Smooth muscle cell of the brain vasculature (primary cell): ENCODE results near the gene ADPRHL1.

ENCODE experiments used
- DNase-seq: peaks from one replicate; pipeline ENCODE4 v3.0.0-alpha.2; 2012; ENCODE audit warnings: low read depth, low spot score

The ADPRHL1 gene

GRCh38 chr13:113452942-113453901 lies at the start of gene ADPRHL1:
ADPRHL1 (minus strand) TSS chr13:113453488; CDS start chr13:113453437, 51 bp downstream.
- DNase-seq = no peak

DNA sequence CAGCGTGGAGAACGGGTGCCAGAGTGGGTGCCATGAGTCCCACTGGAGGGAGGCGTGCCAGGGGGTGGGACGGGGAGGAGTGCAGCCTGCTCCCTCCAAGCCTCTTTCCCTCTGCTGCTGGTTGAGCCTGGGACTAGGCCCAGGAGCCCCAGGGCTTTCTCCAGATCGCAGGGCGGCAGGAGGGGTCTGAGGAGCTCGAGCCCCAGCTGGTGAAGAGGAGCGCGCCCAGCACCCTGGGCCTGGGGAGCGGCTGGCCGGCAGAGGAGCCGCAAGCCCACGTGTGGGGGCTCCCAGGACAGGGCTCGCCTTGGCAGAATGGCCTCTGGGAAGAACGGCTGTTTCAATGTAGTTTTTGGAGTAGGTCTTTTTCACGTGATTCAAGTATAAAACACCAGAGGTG lies 49.4 kb upstream of the ADPRHL1 start:
- DNase-seq = no peak

- no peak for DNase-seq
Measured at GRCh38 chr13:113500530-113501265, 47.4 kb upstream of the ADPRHL1 start.

DNA sequence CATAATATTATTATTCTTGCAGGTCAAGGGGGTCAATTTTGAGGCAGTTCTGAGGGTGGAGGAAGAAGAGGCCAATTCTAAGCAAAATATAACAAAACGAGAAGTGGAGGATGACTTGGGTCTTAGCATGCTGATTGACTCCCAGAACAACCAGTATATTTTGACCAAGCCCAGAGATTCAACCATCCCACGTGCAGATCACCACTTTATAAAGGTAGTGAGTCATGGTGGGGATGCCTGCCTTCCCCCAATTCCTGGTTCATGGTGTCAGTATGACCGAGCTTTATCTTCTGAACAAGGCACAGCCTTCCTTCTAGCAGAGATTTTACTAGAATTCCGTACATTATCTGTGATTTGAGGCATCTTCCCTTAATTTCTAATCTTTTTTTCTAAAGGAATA lies 46.6 kb upstream of the ADPRHL1 start:
- DNase-seq = no peak

- DNase-seq = no peak
Measured at GRCh38 chr13:113498905-113499304, 45.6 kb upstream of the ADPRHL1 start.

GRCh38 chr13:113497217-113497616 lies 43.9 kb upstream of the ADPRHL1 start:
- no peak for DNase-seq

DNA sequence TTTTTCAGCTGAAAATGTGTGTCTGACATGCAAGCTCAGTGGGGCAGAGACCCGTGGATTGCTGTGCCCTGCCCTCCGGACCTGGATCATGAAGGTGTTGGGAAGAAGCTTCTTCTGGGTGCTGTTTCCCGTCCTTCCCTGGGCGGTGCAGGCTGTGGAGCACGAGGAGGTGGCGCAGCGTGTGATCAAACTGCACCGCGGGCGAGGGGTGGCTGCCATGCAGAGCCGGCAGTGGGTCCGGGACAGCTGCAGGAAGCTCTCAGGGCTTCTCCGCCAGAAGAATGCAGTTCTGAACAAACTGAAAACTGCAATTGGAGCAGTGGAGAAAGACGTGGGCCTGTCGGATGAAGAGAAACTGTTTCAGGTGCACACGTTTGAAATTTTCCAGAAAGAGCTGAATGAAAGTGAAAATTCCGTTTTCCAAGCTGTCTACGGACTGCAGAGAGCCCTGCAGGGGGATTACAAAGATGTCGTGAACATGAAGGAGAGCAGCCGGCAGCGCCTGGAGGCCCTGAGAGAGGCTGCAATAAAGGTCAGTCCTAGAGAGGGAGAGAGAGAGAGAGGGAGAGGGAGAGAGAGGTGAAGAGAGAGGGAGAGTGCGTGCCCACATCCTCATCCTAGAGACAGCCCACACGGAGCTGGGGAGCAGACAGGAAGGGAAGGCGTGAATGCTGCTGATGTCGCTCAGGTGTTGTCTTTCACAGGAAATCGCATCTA lies 42.4 kb upstream of the ADPRHL1 start:
- DNase-seq = no peak

GRCh38 chr13:113493315-113493951 lies 40.1 kb upstream of the ADPRHL1 start:
- DNase-seq = peak; percentile 84

DNA sequence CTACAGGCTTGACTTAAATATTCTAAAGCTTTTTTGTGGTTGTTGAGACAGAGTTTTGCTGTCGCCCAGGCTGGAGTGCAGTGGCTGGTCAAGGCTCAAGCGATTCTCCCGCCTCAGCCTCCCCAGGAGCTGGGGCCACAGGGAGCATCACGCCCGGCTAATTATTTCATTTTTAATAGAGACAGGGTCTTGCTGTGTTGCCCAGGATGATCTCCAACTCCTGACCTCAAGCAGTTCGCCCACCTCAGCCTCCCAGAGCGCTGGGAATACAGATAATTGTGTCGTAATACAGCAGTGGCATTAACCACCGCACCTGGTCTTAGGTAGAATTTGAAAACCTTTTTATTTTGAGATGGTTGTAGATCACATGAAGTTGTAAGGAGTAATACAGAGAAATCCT lies 38.7 kb upstream of the ADPRHL1 start:
- DNase-seq = no peak

DNA sequence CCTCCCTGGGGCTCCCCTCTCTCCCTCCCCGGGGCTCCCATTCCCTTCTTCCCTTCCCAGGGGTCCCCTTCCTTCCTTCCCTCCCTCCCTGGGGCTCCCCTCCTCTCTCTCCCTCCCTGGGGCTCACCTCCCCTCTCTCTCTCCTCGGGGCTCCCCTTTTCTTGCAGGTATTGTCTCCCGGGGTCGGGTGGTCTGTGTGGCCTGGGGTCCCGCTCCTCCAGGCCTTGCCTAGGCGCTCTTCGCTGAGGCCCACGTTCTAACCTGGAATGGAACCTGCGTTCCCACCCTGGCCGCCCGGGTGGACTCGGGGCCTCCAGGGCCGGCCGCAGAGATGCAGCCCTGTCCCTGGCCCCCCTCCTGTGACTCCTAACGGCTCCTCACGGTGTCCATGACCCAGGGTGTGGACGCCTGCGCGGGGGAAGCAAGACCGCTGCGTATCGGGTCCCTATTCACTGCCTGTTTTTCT lies 38.2 kb upstream of the ADPRHL1 start:
- no peak for DNase-seq

- DNase-seq = peak; percentile 93
Measured at GRCh38 chr13:113490496-113491417, 37.5 kb upstream of the ADPRHL1 start, which contains the start of gene DCUN1D2. DCUN1D2 (minus strand) TSS chr13:113490711; CDS start chr13:113490669, 42 bp downstream.

- no peak for DNase-seq
Measured at GRCh38 chr13:113489549-113490495, 36.5 kb upstream of the ADPRHL1 start.

DNA sequence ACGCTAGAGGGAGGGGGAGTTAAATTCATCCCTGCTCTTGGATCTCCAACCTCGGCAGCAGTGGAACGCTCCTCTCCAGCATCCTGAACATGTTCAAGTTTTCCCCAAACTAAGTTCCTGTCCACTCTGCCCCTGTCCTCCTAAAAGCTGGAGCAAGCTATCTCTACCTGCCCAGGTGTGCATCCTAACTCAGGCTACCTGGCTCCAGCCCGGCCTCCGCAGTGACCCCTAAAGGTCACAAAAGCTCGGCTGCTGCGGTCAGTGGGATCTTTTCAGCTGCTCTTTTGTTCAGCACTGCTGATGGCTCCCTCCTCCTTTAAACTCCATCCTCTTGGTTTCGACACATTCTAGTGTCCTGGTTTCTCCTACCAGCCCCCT lies 35.9 kb upstream of the ADPRHL1 start:
- DNase-seq = no peak

DNA sequence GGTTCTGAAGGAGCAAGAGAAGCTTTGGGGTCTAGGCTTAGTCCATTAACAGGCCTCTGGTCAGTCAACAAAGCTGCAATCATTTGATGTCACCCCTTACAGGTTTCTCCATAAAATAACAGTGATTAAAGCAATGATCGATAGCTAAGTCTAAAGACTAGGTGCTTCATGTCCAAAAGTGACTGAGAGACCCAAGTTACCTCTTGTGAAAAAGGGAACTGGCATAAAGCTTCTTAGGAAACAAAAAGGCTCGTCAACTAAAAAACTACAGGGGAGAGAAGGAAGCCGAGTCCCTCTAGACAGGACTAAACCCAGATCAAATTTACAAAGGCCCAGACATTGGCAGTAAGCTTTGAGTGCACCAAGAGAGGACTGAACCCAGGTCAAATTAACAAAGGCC lies 35.0 kb upstream of the ADPRHL1 start:
- DNase-seq = no peak

- DNase-seq = no peak
Measured at GRCh38 chr13:113486698-113487097, 33.4 kb upstream of the ADPRHL1 start.

DNA sequence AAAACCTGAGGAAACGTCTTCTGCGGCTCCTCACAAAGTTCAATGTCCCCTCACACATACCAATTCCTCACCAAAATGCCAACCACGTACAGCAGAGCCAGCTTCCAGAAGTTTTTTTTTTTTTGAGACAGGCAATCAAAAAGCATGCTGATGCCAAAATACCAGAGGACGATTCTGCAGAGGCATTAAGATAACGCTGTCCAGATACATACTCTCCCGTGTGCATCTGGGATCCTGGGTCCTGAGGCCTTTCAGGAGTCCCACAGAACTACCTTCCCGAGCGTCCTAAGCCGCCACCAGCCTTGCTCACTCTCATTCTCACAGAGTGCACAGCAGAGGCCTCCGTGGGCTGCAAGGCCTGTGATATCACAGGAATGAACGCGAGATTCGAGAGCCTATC lies 32.3 kb upstream of the ADPRHL1 start:
- DNase-seq = no peak

DNA sequence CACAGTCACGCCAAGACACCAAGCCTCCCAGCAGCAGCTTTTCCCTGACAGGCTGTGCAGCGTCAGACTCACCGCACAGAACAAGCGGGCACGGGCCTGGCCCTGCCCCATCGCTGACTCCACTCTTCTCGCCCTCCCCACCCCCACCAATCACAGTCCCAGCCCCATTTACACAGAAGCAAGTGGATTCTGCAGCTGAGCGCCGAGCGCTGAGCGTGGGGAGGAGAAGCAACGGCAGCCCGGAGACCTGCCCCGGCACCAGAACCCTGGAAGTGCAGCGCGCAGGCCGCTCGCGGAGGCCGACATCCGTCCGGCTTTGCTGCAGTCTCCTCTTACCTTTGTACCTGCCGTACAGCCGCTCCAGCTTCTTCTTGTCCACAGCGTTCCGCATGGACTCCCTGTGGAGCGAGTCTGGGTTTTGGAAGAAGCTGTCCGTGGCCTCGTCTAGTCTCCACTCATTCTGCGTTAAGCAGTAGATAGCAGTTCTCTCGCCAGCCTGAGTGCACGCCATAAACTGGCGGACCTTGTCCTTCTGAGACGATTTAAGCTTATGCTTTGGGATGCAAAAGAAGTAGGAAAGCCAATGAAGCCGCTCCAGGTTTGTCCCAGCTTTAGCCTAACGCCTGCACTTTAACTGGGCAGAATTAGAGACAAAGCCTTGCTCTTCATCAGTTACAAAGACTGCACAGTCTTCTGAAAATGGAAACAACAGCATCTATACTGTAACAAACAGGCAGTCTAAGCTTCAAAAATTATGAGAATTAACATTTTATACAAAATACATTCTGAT lies 30.4 kb upstream of the ADPRHL1 start:
- DNase-seq = no peak

DNA sequence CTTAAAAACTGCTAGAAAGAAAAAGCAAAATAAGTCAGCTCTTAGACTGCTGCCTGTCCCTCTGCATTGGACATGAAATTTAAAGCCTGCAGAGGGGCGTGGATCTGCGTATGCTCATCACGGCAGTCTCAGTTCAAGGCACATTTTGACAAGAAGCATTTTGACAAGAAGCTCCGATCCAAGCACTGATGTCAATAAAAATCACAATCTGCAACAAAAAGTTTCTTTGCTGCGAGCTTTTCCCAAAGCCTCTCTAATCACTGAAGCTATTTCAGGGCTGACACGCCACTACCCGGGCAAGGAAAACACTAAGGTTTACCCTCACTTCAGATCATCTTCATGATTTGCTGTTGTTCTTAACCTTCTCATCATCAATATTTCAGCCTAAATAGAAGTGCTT lies 29.8 kb upstream of the ADPRHL1 start:
- no peak for DNase-seq
